GM18870 (cell line): Measurements from ENCODE around the gene FCRL1.
A peak's percentile ranks its signal among the peaks of the same experiment; 100 is the strongest.

Source experiments
- ATAC-seq: cut with Tn5 transposase; IDR thresholded peaks from one replicate; pipeline ENCODE4 v1.9.1; 2021; ENCODE audit warnings: moderate library complexity; ENCODE audit not compliant: unreplicated experiment

Gene FCRL1

DNA sequence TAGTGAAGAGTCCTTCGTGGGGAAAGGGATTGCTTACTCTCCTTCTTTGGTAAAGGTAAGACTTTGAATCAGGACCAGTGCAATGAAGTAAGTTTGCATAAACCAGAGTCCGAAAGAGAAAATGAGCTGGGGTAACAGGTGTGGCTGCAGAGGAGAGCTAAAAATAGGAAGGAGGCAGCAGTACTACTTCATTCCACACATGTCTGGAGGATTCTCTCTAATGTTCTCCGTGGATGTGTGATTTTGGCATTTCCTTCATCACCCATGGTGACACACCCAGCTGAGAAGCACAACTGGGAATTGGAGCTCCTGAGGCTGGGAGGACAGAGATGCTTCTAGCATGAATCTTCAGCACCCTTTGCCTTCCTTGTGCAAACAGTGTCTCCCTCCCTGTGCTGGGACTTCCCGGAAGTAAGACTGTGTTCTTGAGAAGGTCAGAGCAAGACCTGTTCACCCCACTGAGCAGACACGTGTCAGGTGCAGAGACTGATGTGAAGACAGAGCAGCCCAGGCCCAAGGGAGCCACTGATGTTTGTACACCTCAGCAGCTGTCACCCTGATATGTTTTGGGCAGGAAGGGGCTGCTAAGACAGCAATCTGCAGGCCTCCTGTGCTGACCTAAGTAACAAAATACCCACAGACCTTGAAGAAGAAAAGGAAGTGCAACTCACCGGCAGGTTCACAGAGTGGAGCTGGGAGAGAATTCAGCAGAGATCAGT is 13.3 kb downstream of the FCRL1 start:
- peak; percentile 75 for ATAC-seq

DNA sequence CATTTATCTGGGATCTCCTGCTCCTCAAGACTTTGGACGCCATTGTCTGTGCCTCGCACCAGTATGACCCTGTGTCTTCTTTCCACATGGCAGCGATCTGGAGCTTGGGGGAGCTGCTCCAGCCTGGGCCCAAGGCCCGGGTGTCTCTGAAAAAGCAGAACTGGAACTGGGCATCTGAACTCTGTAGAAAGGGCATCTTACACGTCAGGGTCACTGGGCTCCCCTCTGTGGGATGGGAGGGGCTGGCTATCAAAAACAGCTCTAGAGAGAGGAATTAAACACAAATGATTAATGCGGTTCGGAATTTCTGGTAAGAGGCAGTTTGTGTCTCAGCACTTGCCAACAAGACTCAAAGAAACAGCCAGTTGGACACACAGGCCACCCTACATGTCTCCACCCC is 16.1 kb downstream of the FCRL1 start:
- ATAC-seq = no peak

DNA sequence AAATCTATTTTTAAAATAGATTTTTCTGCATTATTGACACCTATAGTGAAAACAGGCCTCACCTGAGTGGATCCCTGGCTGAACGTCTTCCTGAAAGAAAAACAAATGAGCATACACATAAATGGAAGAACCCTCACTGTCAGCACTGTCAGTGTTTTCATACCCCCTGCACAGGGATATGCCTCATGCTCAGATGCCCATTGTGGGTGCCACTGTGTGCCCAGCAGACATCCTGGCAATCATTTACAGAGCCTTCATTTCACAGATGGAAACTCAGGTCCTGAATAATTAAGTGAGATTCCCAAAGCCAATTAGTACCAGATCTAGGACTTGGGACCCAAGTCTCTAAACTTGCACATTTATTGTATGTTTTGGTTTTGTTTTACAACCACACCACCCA is 19.9 kb downstream of the FCRL1 start:
- no peak for ATAC-seq

DNA sequence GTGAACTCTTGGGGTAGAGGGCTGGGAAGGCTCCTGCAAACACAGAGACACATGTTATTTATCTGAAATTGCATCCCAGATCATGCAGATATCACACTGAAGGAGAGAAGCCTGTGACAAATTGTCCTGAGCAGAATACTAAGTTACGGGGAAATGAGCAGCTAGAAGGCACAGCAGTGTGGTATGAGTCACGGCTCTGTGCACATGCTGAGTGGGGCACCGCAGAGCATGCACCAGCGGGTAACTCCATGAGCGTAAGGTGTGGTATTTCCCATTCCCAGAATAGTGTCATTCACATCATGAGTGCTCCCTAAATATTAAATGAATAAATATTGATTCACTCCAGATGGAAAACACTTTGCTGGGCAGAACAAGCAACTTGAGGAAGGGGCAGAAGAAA is 21.7 kb downstream of the FCRL1 start:
- ATAC-seq = no peak

DNA sequence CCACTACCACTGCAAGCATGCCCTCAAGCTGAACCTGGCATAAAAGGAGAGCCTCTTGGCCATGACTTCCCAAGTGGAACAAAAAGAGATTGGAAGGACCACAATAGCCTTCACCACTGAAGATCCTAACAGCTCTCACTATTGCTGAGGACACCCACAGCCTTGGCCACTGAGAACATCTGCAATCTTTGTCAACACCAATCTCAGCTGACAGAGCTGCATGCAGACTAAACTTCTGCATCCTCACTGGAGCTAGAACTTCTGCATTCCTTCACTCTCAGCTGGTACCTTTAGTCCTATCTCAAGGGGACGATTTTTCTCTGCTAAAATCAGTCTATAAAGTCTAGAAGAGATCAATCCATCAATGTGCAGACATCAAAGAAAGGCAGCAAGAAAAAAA is 34.7 kb downstream of the FCRL1 start:
- ATAC-seq = no peak

DNA sequence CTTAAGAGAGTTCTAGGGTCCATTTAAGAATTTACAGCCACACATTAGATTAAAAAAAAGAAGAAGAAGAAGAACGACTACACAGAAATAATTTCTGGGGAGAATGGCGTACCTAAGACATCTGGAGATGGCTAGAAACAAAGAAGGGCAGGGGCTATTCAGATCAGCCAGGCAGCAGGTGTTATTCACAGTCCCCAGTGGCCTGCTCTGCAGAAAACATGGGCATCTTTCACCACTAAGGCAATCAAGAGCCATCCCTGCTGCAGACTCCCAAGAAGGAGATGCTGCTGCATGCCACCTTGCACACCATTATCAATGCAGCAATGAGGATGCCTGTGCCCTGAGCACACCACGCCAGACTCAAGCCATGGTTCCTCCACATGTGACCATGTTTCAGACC is 35.1 kb downstream of the FCRL1 start:
- ATAC-seq = no peak

DNA sequence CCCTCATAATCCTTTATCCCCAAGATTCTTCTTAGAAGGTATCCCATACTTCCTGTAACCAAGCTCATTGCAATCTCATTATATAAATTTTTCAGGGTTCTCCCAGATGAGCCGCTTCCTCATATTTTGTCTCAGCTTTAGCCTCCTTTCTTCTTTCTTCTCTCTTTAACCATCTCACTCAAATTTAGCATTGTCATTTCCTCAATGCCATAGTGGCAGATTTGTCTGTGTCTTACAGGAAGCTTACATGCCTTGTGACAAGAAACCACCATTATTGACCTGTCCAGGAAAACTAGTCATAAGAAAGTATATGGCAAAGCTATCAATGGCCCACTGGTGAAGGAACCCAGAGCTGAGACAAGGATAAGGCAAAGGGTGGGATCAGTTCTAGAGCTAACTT is 37.0 kb downstream of the FCRL1 start:
- no peak for ATAC-seq

DNA sequence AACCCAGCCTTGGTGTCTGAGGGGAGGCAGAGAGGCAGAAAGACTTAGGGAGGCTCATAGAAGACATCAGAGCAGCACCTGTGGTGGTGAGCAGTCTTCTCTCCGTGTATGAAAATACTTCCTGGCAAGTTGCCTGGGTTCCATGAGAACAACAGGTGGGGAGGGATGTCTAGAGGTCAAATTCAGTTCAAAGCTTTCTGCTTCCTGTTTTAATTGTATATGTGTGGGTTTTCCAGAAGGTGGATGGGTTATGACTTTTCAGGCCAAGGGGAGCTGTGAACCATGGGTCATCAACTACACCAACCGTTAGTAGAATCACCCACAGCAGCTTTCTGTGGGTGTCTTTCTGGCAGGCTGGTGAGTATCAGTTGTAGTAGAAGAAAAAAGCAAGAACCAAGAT is 38.9 kb downstream of the FCRL1 start:
- ATAC-seq = peak; percentile 50

DNA sequence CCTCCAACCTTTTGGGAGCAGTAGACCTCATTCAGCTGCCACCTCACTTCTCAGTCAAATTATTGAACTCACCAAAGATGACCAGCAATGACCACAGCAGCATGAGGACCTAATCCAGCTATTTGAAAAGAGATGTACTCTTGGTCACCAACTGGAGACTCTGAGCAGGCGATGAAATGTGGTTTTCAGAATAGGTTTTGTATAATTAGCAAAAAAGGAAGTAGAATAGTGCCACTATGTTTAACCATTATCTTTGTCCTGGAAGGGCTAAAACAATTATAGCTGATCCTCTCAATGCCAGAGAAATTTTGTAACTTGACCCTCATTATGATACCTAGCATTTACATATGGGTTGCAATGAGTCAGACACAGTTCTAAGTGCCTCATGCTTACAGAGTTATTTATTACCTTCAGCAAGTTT is 42.9 kb downstream of the FCRL1 start, which contains the start of gene FCRL2:
Gene FCRL2, minus strand, starts transcription at position 162 of the 421 bp plus-strand sequence. Its CDS starts 59 bp downstream, at position 103.
- peak; percentile 68 for ATAC-seq

DNA sequence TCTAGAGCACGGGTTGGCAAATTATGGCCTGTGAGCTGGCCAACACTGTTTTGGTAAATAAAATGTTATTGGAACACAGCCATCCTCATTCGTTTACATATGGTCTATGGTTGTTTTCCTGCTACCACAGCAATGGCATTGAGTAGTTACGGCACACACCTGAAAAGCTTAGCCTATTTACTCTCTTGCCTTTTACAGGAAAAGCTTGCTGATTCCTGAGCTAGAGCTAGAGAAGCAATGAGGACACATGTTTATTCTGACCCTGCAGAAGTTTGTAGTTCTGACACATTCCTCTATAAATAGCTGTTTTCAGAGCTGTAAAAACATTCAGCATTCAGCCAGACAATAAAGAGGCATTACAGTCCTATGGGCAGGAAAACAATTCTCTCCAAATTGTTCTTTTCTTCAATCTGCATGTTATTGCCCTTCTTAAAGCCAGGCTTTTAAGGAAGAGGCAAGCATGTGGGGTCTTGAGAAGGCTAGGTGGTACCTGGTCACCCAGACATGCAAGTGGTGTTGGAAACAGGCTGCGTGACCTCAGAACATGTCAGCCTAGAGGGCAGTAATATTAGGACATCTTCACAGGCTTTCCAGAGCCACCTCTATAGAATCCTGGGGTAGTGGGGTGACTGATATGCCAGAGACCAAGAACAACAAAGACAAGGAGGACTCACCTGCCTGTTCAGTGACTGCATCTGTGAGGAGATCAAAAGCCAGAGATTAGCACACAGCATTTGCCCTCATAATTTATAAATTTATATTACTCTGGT is 44.6 kb downstream of the FCRL1 start:
- ATAC-seq = no peak

DNA sequence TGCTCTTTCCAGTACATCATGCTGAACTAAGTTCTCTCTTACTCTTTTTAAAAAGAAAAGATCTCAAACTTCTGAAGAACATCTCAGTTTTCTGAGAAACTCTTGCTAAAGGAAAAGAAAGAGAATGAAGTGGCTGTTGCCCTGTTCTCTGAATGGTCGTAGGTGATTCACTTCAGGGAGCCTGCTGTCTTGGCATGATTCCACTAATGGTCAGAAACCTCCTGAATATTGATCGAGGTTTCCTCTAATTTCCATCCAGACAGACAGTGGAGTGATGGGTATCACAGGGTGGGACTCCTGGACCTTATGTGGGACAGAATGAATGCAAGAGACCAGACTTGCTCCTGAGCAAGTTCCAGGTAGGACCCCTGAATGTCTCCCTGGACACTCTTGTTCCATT is 45.5 kb downstream of the FCRL1 start:
- no peak for ATAC-seq

DNA sequence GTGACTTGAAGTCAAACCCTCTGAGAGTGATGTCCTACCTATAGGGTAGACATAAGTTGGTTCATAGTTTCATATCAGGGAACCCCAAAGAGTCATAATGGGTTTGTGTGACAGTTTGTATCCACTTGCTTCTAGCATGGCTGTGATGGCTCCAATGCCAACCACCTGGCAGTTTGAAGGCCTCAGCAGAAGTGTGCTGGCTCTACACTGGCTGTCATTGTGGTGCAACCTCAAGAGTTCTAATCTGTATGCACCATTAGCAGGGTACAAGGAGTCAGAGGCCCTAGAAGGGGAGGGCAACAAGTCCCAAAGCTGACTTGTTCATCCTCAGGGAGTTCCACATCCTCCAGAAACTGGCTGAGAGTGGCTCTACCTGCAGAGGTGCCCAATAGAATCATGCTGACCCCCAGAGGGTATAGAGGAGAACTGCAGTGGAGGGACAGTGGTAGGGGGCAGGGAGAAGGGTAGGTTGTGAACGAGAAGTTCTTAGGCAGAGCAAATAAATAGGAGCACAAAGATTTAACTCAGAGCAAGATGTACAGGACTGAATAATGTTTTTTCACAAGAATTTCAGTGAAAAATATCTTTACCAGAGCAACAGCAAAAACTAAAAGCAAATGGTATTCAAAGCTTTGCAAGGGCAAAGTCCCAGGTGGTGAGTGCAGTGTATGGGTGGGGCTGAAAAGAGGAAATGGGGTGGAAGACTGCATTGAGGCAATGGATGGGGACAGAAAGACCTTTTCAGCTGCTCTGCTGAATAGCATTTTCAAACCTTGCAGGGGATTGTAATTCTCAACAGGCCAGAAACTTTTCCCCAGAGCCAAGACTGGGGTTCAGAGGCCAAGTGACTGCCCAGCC is 46.2 kb downstream of the FCRL1 start:
- peak; percentile 43 for ATAC-seq

DNA sequence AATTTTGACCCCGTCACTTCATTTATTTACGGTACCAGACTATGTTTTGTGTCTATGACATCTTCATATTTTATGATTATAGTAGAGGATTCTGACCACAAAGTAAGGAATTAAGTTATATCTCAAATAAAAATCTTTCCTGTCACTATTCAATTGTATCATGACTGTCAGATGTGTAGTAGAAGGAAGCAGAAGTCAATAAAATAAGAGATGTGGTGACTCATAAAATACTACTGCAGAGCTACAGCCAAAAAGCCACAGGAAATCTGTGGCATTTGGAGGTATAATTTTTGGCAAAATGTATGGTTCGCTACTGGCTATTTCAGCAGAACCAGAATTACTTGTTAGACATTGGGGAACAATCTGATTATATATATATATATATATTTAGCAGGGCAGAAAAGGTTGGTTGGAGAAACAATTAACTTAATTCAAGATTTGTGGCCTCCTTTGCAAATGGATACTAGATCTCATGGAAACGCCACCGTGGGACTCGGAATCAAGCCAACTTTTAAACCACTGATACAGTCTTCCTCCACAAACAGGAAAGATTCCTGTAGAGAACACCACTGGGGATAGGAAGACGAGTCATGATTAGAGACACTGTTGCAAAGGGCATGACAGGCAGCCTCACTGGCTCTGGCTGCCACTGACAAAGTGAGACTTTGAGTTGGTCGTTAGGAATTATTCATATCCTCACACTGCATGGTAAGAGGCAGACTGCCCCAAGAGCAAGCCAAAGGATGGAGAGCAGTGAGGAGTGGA is 48.1 kb downstream of the FCRL1 start:
- ATAC-seq = no peak

DNA sequence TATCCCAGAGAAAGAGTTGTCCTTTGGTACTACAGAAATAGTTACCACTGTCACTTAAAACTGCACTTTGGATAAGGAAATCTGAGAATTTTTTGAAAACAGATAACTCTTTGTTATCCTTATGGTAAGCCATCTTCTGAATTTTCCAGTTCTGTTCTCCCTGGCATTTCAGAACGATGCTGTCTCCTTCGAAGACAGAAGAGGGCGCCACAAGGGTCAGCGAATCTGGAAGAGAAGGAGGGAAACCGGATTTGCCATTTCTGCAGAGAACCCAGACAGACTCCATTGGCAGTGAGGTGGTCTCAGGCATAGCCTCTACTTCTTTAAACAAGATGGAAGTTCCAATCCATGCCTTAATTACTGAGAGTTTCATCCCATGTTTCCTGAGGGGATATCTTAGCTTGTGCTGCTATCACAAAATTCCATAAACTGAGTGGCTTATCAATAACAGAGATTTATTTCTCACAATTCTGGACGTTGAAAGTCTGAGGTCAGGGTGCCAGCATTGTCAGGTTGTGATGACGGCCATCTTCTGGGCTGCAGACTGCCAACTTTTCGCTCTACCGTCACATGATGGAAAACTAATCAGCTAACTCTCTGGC is 49.4 kb downstream of the FCRL1 start:
- ATAC-seq = no peak

DNA sequence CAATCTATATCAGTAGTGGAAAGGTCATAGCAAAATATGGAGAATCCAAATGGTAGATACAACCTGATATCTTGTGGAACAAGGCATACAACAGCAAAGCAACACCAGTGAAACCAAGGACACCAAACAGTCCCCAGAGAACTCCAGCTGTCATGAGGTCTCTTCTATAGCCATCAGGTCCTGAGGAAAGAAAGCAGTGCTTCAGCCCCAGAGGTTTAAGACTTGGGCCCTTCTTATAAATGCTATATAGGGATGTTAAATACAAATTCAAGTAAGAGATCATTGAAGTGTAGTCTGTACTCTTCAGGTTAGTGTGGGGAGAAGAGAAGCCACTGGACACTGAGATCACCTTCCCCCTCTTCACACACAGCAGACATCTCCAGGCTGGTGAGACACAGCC is 53.1 kb downstream of the FCRL1 start:
- no peak for ATAC-seq

DNA sequence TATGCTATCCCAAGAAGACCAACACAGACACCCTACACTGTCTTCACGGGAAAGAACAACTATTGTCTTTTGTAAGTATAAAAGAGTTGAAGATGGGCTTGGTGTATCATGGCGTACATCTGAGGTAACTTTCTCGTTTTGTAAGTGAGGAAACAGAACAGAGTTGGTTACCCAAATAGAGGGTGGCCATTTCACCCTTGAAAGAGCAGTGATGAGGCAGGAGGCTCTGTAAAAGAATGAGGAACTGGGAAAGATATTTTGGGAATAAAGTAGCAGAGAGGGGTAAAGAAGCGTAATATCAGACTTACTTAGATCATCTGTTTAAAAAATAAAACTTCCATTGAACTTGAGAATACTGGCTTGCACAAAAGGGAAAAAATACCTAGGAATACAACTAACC is 61.9 kb downstream of the FCRL1 start:
- no peak for ATAC-seq

DNA sequence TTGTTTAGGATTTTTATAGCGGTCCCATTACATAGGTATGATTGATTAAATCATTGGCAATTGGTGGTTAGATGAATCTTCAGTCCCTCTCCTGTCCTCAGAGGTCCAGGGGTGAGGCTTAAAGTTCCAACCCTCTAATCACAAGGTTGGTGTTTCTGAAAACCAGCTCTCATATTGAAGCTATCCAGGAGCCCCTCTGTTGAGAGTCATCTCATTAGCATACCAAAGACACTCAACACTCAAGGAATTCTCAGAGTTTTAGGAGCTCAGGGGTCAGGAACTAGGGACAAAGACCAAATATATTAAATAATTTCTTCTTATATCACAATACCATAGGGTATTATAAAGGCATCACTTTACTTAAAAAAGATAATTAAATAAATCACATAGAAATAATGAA is 66.3 kb downstream of the FCRL1 start:
- no peak for ATAC-seq

DNA sequence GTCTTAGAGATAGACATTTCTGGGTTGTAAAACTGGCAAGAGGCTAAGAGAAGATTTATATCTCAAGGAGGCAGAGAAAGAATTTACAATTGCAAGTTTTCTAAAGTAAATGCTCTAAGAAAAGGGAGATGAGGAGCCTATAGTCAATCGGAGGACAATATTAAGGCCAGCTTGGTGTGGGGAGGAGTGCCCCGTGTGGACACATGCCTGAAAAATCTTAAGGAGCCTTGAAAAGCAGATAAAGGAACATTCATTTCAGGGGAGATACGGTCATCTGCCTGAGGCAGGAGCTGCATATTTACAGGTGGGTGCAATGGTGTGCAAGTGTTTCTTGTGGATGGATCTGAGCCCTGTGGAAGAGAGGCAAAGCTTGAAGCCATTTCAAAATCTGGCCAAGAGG is 68.6 kb downstream of the FCRL1 start:
- no peak for ATAC-seq

DNA sequence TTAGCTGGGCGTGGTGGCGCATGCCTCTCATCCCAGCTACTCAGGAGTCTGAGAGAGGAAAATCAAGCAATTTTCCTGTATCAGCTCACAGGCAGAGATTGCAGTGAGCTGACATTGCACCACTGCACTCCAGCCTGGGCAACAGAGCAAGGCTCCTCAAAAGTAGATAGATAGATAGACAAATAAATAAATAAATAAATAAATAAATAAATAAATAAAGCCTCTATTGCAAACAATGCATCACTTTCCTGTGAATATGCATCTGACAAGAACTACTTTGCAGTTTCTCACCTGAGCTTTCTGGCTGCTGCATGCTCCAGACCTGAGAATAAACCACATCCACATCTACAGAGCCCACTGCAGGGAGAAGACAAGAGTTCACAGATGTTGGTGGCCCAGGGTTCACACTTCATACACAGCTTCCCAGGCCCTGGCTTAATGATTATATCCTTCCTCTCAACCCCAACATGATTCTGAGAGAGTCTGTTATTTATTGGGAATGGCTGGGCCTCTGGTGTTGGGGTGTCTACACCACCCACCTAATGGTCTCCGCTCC is 71.6 kb downstream of the FCRL1 start:
- ATAC-seq = no peak
